ENCODE data around the gene LTBP1.

Gene LTBP1

GRCh38 chr2:33307659-33308270 is 361.0 kb downstream of the LTBP1 start:
- no peak for DNase-seq (ENCODE audit: low spot score)

- DNase-seq (ENCODE audit: low spot score): no peak
Observed at GRCh38 chr2:33312355-33312754, 365.6 kb downstream of the LTBP1 start.

DNA sequence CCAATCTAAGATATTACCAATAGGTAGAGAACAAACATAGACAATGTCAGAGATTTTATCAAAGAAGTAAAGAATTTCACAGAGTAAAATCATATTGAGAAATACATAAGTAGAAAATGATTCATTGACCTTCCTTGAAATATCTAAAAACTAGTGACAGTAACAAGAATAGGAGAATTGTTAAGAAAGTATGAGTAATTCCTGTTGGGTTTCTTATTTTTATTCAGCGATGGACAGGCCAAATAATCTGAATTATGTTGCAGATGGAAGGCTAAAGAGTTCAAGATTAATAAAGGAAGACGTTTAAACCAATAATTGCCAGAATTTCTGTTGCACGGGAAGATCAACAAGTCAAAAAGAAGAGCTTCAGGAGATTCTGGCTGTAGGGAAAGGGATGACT is 366.3 kb downstream of the LTBP1 start:
- no peak for DNase-seq (ENCODE audit: low spot score)

- DNase-seq (ENCODE audit: low spot score): no peak
Observed at GRCh38 chr2:33314541-33314940, 367.8 kb downstream of the LTBP1 start.

DNA sequence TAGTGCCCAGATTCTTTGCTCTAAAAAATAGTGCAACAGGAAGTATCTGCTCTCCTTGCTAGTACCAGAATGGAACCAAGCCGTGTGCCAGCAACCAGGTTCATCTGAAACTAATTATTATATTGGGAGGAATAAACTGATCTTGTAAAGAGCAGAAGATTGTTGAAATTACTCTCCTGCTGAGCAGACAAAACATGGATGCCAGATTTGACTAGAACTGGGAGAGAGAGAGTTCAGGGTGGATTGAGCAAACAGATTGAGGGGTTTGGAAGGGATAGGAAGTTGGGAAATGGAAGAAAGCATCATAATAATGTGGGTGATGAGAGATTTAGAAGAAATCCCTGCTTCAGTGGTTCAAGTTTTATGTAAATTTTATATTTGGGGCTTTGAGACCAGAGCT is 369.6 kb downstream of the LTBP1 start:
- DNase-seq (ENCODE audit: low spot score): no peak

DNA sequence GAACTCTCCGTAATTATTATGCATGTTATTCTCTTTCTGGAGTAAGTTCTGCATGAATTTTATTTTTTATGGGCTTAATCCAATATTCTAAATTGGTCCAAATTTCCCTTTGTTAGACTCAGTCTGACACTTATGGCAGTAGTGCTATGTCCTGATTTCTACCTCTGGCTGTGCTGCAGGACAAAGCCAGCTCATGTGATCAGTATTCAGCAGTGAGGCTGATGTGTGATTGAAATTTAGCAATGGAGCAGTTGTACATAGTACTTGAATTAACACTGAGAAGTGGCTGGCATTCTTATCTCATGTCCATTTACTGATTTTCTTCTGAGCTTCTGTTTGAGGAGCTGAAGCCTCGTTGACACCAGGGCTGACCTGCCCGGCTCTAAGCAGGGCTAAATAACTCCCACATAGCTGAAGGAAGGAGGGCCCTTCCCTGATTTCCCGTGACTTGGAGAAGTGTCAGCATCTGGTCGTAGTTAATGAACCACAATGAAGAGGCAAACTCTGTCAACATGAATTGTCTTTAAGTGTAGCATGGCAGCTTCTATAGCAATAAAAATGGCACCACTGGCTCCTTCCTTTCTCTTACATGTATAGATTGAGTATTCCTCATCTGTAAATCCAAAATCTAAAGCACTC is 370.7 kb downstream of the LTBP1 start:
- no peak for DNase-seq (ENCODE audit: low spot score)

GRCh38 chr2:33318456-33318855 is 371.7 kb downstream of the LTBP1 start:
- DNase-seq (ENCODE audit: low spot score): no peak

GRCh38 chr2:33320573-33320972 is 373.8 kb downstream of the LTBP1 start:
- DNase-seq (ENCODE audit: low spot score): no peak

- no peak for DNase-seq (ENCODE audit: low spot score)
Observed at GRCh38 chr2:33321236-33321771, 374.6 kb downstream of the LTBP1 start.

DNA sequence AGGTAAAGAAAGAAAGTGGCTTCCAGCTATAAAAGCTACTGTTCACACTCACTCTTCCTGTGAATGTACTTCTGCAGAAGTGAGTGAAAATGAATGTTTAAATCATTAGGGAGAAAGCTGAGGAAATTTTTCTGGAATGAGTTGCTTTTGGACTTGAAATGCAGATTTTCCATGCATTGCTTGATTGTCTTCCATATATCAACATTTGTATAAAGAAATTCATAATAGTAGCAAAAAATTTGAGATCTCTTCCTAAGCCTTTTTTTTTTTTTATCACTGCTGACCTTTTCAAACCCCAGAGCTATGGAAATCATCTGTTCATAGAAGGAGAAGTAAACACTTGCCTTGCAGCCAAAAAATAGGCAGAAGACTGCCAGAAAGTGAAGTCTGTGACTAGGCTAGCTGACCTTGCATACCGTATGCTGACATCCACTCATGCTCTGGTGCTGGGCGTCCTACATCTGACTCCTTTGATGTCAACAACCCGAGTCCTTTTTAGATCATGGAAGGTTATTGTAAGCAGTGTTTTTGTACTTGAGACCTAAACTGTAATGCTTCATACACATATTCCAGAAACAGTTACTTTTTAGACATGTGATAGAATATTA is 375.2 kb downstream of the LTBP1 start:
- DNase-seq (ENCODE audit: low spot score): no peak

GRCh38 chr2:33322612-33323011 is 375.9 kb downstream of the LTBP1 start:
- DNase-seq (ENCODE audit: low spot score): no peak

DNA sequence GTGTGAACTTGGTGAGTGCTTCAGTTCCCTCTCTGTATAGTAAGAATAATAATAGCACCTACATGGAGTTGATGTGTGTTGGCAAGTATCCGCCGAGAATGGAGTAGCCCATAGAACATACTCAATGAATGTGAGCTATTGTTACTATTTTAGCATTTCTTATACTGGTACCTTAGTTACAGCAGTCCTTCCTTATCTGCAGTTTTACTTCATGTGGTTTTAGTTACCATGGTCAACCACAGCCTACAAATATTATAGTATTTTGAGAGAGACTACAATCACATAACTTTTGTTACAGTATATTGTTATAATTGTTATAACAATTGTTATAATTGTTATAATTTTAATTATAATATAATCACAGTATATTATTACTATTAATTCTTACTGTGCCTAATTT is 377.2 kb downstream of the LTBP1 start:
- no peak for DNase-seq (ENCODE audit: low spot score)

GRCh38 chr2:33326100-33326499 is 379.3 kb downstream of the LTBP1 start:
- no peak for DNase-seq (ENCODE audit: low spot score)

DNA sequence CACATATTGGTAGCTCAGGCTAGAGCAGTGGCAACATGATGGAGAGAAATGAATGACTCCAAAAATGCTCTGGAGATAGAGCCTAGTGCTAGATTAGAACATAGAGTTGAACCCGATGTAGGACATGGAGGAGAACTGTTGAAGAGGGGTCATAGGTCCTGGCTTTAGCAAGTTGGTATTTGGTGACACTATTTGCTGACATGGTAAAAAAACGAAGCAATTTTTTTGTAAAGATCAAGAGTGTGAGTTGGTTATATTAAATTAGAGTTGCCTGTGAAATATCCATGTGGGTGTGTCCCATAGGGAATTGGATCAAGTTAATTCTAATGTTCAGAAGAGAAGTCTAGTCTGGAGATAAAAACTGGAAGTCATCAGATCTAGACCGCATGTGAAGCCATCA is 386.7 kb downstream of the LTBP1 start:
- no peak for DNase-seq (ENCODE audit: low spot score)

DNA sequence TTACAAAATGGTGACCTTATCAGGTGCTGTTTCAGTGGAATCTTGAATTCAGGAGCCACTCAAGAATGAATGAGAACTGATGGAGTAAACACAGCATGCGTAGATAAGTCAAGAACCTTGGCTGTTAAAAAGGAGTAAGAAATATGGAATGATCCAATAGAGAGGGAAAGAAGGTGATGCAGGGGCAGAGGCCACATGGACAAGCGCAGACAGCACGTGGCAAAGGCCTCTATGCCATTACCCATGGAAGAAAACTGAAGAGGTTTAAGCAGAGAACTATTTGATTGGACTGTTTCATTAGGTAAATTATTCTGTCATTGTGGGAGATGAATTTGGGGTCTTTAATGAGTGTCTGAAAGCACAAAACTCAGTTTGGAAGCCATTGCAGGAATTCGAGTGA is 387.3 kb downstream of the LTBP1 start:
- DNase-seq (ENCODE audit: low spot score): no peak

GRCh38 chr2:33335516-33335915 is 388.8 kb downstream of the LTBP1 start:
- DNase-seq (ENCODE audit: low spot score): no peak

DNA sequence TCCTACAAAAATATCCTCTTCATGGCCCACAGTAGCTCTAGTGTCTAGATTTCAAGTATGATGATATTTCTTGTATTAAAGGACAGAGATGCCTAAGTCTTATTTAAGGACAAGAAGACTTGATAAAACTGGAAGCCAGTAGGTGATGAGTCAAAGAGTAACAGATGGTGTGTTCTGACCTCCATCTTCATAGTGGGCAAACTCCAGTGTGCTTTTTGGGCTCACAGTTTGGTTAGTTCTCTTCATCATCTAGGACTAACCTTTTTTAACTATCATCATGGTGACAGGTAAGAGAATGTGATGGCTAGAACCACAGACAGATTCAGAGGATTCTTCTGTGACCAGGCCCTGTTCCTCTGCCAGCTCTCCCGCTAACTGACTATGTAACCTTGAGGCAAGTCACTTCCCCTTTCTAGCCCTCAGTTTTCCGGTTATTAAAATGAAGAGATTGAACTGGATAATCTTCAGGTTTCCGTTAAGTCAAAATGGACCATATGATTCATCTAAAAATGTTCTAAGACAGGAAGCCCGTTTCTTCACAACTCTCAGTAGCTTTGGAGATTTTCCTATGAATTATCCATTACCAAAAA is 389.4 kb downstream of the LTBP1 start:
- DNase-seq (ENCODE audit: low spot score): no peak

GRCh38 chr2:33337385-33337960 is 390.7 kb downstream of the LTBP1 start:
- no peak for DNase-seq (ENCODE audit: low spot score)

GRCh38 chr2:33337981-33338380 is 391.2 kb downstream of the LTBP1 start:
- DNase-seq (ENCODE audit: low spot score): no peak

DNA sequence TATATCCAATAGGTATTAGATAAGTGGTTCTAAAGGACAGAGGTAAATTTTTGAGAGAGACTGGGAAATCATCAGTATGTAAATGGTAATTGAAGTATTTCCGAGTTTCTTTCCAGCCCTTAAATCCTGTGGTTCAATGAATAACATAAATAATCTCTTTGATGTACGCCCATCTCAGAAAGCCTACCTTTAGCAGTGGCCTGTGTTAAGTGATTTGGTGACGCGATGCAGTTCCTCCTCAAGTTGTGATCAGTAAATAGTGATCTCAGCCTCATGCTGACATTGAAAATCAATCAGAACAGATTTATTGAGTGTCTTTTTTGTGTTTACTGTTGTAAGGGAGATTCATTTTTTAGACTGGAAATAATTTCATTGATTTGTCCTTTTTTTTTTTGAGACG is 392.5 kb downstream of the LTBP1 start:
- no peak for DNase-seq (ENCODE audit: low spot score)

DNA sequence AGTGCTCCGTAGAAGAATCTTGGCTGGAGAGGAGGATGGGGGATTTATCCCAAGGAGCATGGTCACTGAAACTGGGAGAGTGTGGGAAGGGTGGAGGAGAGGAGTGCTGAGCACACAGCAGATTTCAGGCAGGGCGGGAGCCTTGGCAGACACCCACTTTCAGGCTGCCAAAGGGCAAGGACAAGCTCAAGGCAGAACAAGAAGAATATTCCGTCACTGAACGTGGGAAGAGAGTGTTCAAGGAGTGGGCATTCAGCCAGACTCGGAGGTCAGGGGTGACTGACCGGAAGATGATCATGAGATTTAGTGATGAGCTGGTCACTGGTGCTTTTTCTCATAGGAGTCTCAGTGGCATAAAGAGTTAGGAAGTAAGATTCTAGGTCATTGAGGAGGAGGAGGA is 393.5 kb downstream of the LTBP1 start:
- DNase-seq (ENCODE audit: low spot score): no peak

GRCh38 chr2:33342171-33342570 is 395.4 kb downstream of the LTBP1 start:
- DNase-seq (ENCODE audit: low spot score): no peak

DNA sequence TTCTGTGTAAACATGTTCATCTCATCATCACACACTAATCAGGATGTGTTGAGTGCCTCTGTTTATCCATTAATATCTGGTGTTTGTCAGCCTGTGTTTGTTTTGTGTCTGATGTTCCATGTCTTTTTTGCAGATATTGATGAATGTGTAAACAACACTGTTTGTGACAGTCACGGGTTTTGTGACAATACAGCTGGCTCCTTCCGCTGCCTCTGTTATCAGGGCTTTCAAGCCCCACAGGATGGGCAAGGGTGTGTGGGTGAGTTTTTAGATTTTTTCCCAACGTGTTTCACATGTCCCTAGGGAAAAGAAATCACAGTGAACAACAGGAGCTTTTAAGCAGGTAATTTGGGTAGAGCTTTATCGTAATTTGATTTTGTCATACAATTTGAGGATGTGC is 396.0 kb downstream of the LTBP1 start:
- DNase-seq (ENCODE audit: low spot score): no peak
